Vagina (tissue), 2 donors: ENCODE data around the gene CDC25A. TPM values are rescaled to one million over a fixed set of nuclear protein-coding genes. Genes with fewer than 3 reads are reported as not detected.
A peak's percentile ranks its signal among the peaks of the same experiment; 100 is the strongest.

Source experiments
- DNase-seq, 2 donors: peaks; one replicate each; pipeline ENCODE4 v3.0.0-alpha.2; 2017; ENCODE audit errors: extremely low spot score in 2 of 2
- H3K27ac ChIP-seq: fragments of 200-600 bp; sonication (generic); one replicate; pipeline ENCODE4 v1.5.1; 2019
- H3K27me3 ChIP-seq: fragments of 200-600 bp; sonication (generic); one replicate; pipeline ENCODE4 v1.5.1; 2019
- H3K36me3 ChIP-seq, 2 donors: fragments of 200-600 bp; sonication (generic); one replicate each; pipeline ENCODE4 v1.5.1; 2017 to 2019
- H3K4me1 ChIP-seq: fragments of 200-600 bp; sonication (generic); one replicate; pipeline ENCODE4 v1.5.1; 2019
- H3K4me3 ChIP-seq, 2 donors: fragments of 200-600 bp; sonication (generic); 1 replicate in 1 of 2; 2 replicates in 1 of 2; pipeline ENCODE4 v1.5.1; 2016 to 2019
- H3K9me3 ChIP-seq: fragments of 200-600 bp; sonication (generic); one replicate; pipeline ENCODE4 v1.5.1; 2019
- CTCF ChIP-seq, 3 experiments: fragments of 450-650 bp in 2 of 3; fragments of 200-600 bp in 1 of 3; sonication (generic) in 1 of 3; IDR thresholded peaks; one replicate each; pipeline ENCODE4 v1.5.1; 2017 to 2019; ENCODE audit warnings: antibody characterized with exemption in 3 of 3, mild to moderate bottlenecking in 2 of 3, moderate library complexity in 2 of 3
- POLR2A ChIP-seq, 2 donors: fragments of 450-650 bp; IDR thresholded peaks; one replicate each; pipeline ENCODE4 v1.6.1; 2017; ENCODE audit warnings: antibody characterized with exemption in 2 of 2, mild to moderate bottlenecking in 2 of 2, moderate library complexity in 2 of 2
- POLR2AphosphoS5 ChIP-seq, 2 donors: sonication (generic); formaldehyde crosslinking; IDR thresholded peaks; one replicate each; pipeline ENCODE4 v1.9.0; 2017; ENCODE audit warnings: antibody characterized with exemption in 2 of 2, mild to moderate bottlenecking in 2 of 2, low read depth in 1 of 2; ENCODE audit not compliant: insufficient read depth in 1 of 2
- intact Hi-C: fragments of 100-400 bp; cut with DNase I; formaldehyde crosslinking; loops from one replicate; pipeline ENCODE4 v1.15.1; 2023
- total RNA-seq: library from RNA; depleted of rRNA; stranded (reverse); fragments of >200 nt; gene quantifications from one replicate; pipeline ENCODE4 v1.2.3, GENCODE V29; 2016

The CDC25A gene
- total RNA-seq, 1 donor from 2014 or later = 8.8 TPM

DNA sequence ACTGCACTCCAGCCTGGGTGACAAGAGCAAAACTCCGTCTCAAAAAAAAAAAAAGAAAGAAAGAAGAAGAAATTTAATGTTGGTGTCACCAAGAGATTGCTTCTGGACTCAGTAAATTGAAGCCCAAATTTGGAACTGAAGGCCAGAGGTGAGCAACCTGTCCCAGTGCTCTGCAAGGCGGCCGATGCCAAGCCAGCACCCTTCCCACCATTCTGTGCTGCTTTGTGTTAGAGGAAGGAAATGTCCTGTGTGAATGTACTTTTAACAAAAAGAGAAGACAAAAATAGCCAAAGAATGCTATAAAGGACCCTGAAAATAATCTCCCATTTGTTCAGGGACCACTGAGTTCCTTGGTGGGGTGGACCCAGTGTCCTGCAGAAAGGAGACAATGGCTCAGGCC lies 44.6 kb downstream of the CDC25A start:
- Histone ChIP-seq H3K27me3 (no peaks in the 10 kb centered on the region), H3K9me3 (no peaks in the 10 kb centered on the region), H3K27ac (no peak overlapping the region), H3K4me3 (no peak overlapping the region), H3K4me1 (peaks cover 22% of the 10 kb centered on the region), H3K36me3 (no peaks in the 10 kb centered on the region)
- intact Hi-C loops = no loop called here
- TF ChIP-seq CTCF (IDR thresholded peaks at IDR 0.05) (no peak), POLR2AphosphoS5 (IDR thresholded peaks at IDR 0.05; ENCODE audit: insufficient read depth in 1 of 2, low read depth in 1 of 2) (no peak), POLR2A (IDR thresholded peaks at IDR 0.05) (no peak)
- no peak for DNase-seq

GRCh38 chr3:48142316-48142870 lies 45.8 kb downstream of the CDC25A start:
- Histone ChIP-seq H3K9me3 (no peaks in the 10 kb centered on the region), H3K4me1 (peaks cover 22% of the 10 kb centered on the region), H3K27me3 (no peaks in the 10 kb centered on the region), H3K27ac (peak overlapping the region; percentile 49), H3K4me3 (no peak overlapping the region), H3K36me3 (no peaks in the 10 kb centered on the region)
- TF ChIP-seq POLR2A (IDR thresholded peaks at IDR 0.05) (no peak), POLR2AphosphoS5 (IDR thresholded peaks at IDR 0.05; ENCODE audit: insufficient read depth in 1 of 2, low read depth in 1 of 2) (peak in 1 of 2 donors; percentile 48)
- intact Hi-C loops = no loop called here
- DNase-seq = no peak

DNA sequence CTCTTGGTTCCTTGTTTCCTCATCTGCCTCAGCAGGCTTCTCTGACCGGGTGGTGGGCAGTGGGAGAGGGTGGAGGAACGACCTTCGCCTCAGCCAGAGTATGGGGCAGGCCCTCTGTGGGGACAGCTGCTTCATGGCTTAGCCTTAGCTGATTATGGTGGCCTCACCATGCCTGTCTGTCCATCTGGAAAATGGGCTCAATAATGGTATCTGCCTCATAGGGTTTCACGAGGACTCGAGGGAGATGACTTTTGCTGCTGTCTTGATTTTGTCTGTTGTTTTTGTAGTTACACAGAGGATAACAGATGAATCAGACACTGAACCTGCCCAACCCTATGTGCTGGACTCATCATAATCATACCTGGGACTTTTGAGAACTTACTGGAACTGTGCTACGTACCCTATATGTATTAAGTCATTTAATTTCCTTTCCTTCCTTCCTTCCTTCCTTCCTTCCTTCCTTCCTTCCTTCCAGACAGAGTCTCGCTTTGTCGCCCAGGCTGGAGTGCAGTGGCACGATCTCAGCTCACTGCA lies 46.5 kb downstream of the CDC25A start:
- Histone ChIP-seq H3K27me3 (no peaks in the 10 kb centered on the region), H3K9me3 (no peaks in the 10 kb centered on the region), H3K27ac (peak overlapping the region; percentile 49), H3K36me3 (no peaks in the 10 kb centered on the region), H3K4me1 (peaks cover 22% of the 10 kb centered on the region), H3K4me3 (no peak overlapping the region)
- intact Hi-C loops = no loop called here
- DNase-seq = no peak
- TF ChIP-seq POLR2AphosphoS5 (IDR thresholded peaks at IDR 0.05; ENCODE audit: insufficient read depth in 1 of 2, low read depth in 1 of 2) (no peak), CTCF (IDR thresholded peaks at IDR 0.05) (no peak), POLR2A (IDR thresholded peaks at IDR 0.05) (no peak)

GRCh38 chr3:48140936-48141603 lies 47.1 kb downstream of the CDC25A start:
- DNase-seq = no peak
- intact Hi-C loops = no loop called here
- Histone ChIP-seq H3K27me3 (no peaks in the 10 kb centered on the region), H3K4me1 (peaks cover 22% of the 10 kb centered on the region), H3K4me3 (no peak overlapping the region), H3K36me3 (no peaks in the 10 kb centered on the region), H3K9me3 (no peaks in the 10 kb centered on the region), H3K27ac (peak overlapping the region; percentile 49)
- TF ChIP-seq POLR2AphosphoS5 (IDR thresholded peaks at IDR 0.05; ENCODE audit: insufficient read depth in 1 of 2, low read depth in 1 of 2) (no peak), CTCF (IDR thresholded peaks at IDR 0.05) (no peak), POLR2A (IDR thresholded peaks at IDR 0.05) (no peak)

DNA sequence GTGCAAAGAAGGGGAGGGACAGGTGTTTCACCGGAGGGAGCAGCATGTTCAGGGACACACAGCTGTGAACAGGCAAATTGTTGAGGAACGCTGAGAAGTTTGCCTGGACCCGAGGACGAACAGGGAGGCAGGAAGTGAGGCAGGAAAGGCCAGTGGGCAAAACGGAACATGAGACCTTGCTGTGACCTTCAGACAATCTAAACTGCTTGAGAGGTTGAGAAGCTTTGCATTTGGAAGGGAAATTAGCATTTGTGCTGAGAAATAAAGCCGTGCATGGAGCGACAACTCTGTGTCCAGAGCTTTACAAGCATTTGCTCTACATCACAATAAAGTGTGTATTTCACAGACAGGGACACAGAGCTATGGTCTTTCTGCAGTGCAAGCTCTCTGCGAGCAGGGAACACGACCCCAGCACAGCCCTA lies 47.9 kb downstream of the CDC25A start:
- Histone ChIP-seq H3K36me3 (no peaks in the 10 kb centered on the region), H3K27me3 (no peaks in the 10 kb centered on the region), H3K4me3 (no peak overlapping the region), H3K4me1 (peaks cover 22% of the 10 kb centered on the region), H3K9me3 (no peaks in the 10 kb centered on the region), H3K27ac (no peak overlapping the region)
- no peak for TF ChIP-seq POLR2A (IDR thresholded peaks at IDR 0.05)
- TF ChIP-seq CTCF (IDR thresholded peaks at IDR 0.05) = no peak
- TF ChIP-seq POLR2AphosphoS5 (IDR thresholded peaks at IDR 0.05; ENCODE audit: insufficient read depth in 1 of 2, low read depth in 1 of 2) = no peak
- no peak for DNase-seq
- intact Hi-C loops = no loop called here
